ENCODE measurements around the gene APOL1. TPM values are rescaled to one million over a fixed set of nuclear protein-coding genes. Genes with fewer than 3 reads are reported as not detected.

Gene APOL1
- total RNA-seq, 4 donors from 2014 or later: 0.87 to 11.1 (median 6.2) TPM

DNA sequence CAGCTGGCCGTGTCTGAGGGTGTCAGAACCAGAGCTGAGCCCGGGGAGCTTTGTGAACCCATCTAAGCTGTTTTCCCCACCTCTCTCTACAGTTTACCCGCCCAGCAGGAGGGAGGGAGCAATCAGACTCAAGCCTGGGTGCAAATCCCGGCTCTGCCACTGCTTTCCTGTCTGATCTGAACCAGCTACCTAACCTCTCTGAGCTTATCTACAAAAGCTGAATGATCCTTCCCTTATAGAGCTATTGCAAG lies 13.9 kb upstream of the APOL1 start:
- peak; percentile 17 to 28 for ATAC-seq
- intact Hi-C loops (cut with DNase I; ENCODE audit: low total_unique reads) (loop anchor here (1.0 to 2.0 kb wide), 2 partner anchors 16 to 44 kb away; no protein-coding TSS in a partner anchor), in situ Hi-C loops (cut with MboI; ENCODE audit: low sequenced_read_pairs in 4 of 4) (loop anchor here in 1 of 4 donors (10.0 kb wide), 1 partner anchor 94 kb away; no protein-coding TSS in a partner anchor)
- Histone ChIP-seq H3K4me3 (peak overlapping the region; percentile 64 to 87 (median 76)), H3K4me1 (peaks cover 31 to 45% of the 10 kb centered on the region in 2 donors), H3K36me3 (peaks cover 0 to 7% of the 10 kb centered on the region in 2 donors), H3K27ac (peak overlapping the region; percentile 88 to 97 (median 93)), H3K9me3 (no peaks in the 10 kb centered on the region), H3K27me3 (no peaks in the 10 kb centered on the region)
- DNase-seq: no peak
- TF ChIP-seq, protein P1, sequence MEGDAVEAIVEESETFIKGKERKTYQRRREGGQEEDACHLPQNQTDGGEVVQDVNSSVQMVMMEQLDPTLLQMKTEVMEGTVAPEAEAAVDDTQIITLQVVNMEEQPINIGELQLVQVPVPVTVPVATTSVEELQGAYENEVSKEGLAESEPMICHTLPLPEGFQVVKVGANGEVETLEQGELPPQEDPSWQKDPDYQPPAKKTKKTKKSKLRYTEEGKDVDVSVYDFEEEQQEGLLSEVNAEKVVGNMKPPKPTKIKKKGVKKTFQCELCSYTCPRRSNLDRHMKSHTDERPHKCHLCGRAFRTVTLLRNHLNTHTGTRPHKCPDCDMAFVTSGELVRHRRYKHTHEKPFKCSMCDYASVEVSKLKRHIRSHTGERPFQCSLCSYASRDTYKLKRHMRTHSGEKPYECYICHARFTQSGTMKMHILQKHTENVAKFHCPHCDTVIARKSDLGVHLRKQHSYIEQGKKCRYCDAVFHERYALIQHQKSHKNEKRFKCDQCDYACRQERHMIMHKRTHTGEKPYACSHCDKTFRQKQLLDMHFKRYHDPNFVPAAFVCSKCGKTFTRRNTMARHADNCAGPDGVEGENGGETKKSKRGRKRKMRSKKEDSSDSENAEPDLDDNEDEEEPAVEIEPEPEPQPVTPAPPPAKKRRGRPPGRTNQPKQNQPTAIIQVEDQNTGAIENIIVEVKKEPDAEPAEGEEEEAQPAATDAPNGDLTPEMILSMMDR (IDR thresholded peaks at IDR 0.05 in 4 of 5, conservative IDR thresholded peaks at IDR 0.05 in 1 of 5): no peak
- no peak for TF ChIP-seq POLR2A (IDR thresholded peaks at IDR 0.05)

DNA sequence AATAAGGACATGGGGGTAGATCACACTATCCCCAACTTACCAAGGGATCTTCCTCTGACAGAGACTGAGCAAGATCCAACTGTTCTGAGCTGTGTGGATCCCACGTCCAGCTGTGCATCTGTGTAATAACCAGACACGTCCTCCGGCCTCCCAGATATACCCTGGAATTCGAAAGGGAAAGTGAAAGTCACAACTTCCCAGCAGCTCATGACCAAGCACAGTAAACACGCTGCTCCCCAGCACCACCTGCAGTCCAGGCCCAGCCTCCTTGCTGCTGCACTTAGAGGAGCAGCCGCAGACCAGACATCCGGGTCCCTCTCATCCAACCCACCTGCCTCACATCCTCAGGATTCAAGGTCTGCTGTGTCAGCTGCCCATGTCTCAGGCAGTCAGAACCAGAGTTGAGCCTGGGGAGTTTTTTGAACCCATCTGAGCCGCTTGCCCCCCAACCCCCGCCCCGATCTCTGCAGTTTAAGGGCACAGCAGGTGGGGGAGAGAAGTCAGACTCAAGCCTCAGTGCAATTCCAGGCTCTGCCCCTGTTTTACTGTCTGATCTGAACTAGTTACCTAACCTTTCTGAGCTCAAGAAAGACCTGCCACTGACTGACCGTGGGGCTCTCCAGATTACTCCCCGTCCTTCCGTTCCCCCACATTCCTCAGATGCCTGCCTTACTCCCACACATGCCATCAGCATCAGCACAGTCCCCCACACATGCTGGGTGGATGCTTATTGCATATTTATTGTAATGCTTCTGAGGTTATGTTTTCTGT lies 13.3 kb upstream of the APOL1 start, which contains the start of gene APOL2:
Gene APOL2, minus strand, starts transcription at position 127 of the 771 bp plus-strand sequence. CDS start 6,365 bp downstream, outside the sequence.
- peaks cover 0 to 7% of the 10 kb centered on the region in 2 donors for H3K36me3 ChIP-seq
- TF ChIP-seq POLR2A (IDR thresholded peaks at IDR 0.05): peak; percentile 74 to 83
- TF ChIP-seq, protein P1 (IDR thresholded peaks at IDR 0.05 in 4 of 5, conservative IDR thresholded peaks at IDR 0.05 in 1 of 5): peak; percentile 49 to 82 (median 71)
- in situ Hi-C loops (cut with MboI; ENCODE audit: low sequenced_read_pairs in 4 of 4): loop anchor here in 1 of 4 donors (10.0 kb wide), 1 partner anchor 95 kb away; no protein-coding TSS in a partner anchor
- H3K4me1 ChIP-seq: peaks cover 36 to 48% of the 10 kb centered on the region in 2 donors
- H3K4me3 ChIP-seq: peak within 1 kb of the TSS; percentile 64 to 87 (median 76)
- DNase-seq (peak; percentile 87 to 93), ATAC-seq (peak; percentile 97 to 98)
- H3K9me3 ChIP-seq: no peaks in the 10 kb centered on the region
- peak within 1 kb of the TSS; percentile 88 to 97 (median 93) for H3K27ac ChIP-seq
- H3K27me3 ChIP-seq: no peaks in the 10 kb centered on the region
- intact Hi-C loops (cut with DNase I; ENCODE audit: low total_unique reads): loop anchor here (1.0 to 2.0 kb wide), 2 partner anchors 16 to 45 kb away; no protein-coding TSS in a partner anchor

DNA sequence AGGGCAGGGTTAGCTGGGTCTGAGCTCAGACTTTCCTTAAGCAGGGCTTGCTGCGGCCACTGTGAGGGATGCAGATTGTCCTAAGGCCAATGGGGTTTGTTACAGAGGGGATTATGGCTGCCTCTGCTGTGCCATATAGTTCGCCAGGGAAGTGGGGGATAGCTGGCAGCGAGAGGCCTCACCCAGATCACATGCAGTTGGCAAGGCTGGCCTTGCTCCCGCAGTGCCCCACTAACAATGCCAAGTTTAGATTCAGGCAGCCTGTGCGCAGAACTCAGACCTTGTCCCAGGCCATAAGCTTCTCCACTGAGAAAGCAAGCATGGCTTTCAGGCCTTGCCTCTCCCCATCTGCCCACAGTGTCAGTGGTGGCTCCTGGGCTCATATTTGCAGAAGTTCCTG lies 8.9 kb upstream of the APOL1 start:
- no peak for DNase-seq
- in situ Hi-C loops (cut with MboI; ENCODE audit: low sequenced_read_pairs in 4 of 4) (no loop called here), intact Hi-C loops (cut with DNase I; ENCODE audit: low total_unique reads) (no loop called here)
- Histone ChIP-seq H3K27ac (peak overlapping the region; percentile 5 to 59 (median 31)), H3K4me1 (peaks cover 10 to 19% of the 10 kb centered on the region in 2 donors), H3K27me3 (no peaks in the 10 kb centered on the region), H3K4me3 (no peak overlapping the region), H3K36me3 (no peaks in the 10 kb centered on the region), H3K9me3 (no peaks in the 10 kb centered on the region)
- TF ChIP-seq, protein P1 (IDR thresholded peaks at IDR 0.05 in 4 of 5, conservative IDR thresholded peaks at IDR 0.05 in 1 of 5): no peak
- TF ChIP-seq POLR2A (IDR thresholded peaks at IDR 0.05): no peak
- no peak for ATAC-seq

DNA sequence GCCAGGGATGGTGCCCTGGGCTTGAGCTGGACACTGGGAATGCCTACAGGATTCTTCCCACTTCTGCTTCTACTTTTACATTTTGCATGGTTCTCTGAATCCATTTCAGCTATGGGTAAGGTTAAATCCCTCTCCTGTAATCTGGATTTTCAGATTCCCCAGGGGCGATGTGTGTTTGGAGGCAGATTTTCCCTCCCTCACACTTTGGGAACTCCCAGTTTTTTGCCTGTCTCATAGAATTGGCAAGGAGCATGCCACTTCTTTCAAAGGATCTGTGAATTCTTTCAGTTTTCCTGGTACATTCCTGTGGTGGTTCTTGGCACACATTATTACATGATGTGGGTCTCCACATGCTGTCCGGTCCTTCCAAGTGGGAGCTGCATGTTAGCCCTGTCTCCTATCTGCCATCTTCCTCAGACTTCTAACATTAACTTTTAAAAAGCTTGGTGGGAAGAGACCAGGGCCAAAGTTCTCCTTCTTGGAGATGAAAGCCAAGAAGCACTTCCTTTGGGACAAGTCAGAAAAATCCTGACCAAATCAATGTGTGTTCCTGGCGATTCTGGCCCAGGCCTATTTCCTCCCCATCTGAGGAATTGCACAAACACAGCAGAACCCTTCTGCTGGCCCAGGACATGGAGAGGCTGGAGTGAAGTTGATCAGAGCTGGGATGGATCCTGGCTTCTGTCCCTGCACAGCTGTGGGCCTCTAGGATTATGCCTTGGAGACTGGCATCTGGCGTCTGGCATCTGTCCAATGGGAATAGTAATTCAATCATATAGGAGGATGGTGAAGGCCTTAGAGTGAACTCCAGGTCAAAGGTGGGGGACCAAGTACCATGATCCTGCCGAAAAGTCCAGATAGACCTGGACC lies 8.2 kb upstream of the APOL1 start:
- H3K36me3 ChIP-seq: no peaks in the 10 kb centered on the region
- peak in 1 of 2 donors; percentile 50 for DNase-seq

More for the DNA sequence above, 8.2 kb upstream of the APOL1 start:
- no peak overlapping the region for H3K4me3 ChIP-seq
- ATAC-seq: peak; percentile 64 to 73
- intact Hi-C loops (cut with DNase I; ENCODE audit: low total_unique reads): no loop called here
- H3K9me3 ChIP-seq: no peaks in the 10 kb centered on the region
- TF ChIP-seq POLR2A (IDR thresholded peaks at IDR 0.05): no peak
- TF ChIP-seq, protein P1 (IDR thresholded peaks at IDR 0.05 in 4 of 5, conservative IDR thresholded peaks at IDR 0.05 in 1 of 5): no peak
- in situ Hi-C loops (cut with MboI; ENCODE audit: low sequenced_read_pairs in 4 of 4): no loop called here
- peaks cover 10 to 19% of the 10 kb centered on the region in 2 donors for H3K4me1 ChIP-seq
- H3K27me3 ChIP-seq: no peaks in the 10 kb centered on the region
- H3K27ac ChIP-seq: peak overlapping the region; percentile 5 to 59 (median 31)

Measured in gastrocnemius medialis (tissue), 4 donors.